HCT116 (cell line): ENCODE data around the gene VRK1. TPM values are rescaled to one million over a fixed set of nuclear protein-coding genes. Genes with fewer than 3 reads are reported as not detected.

Experiments
- ATAC-seq: fragments of 200-7000 bp; cut with Tn5 transposase; 2 replicates; pipeline ENCODE4 v1.9.1; 2020; ENCODE audit warnings: mild to moderate bottlenecking, moderate library complexity
- BruUV-seq: library from RNA; stranded (reverse); fragments of 400-500 nt; replicated peaks from 2 replicates; lab custom pipeline; 2021; lab: Mats Ljungman, UMichigan
- CTCF ChIA-PET: fragments of 300-600 bp; sonication (Branson Sonifier 250); formaldehyde crosslinking; loops from one replicate; lab custom pipeline; 2021; ENCODE audit warnings: antibody characterized with exemption; lab: Charles Lee
- POLR2A ChIA-PET: fragments of 300-600, 350-600 bp; sonication (Branson Sonifier 250); formaldehyde crosslinking; loops from one replicate; lab custom pipeline; 2021; ENCODE audit warnings: antibody characterized with exemption; lab: Charles Lee
- RAD21 ChIA-PET, 2 experiments: fragments of 300-600 bp; sonication (Branson Sonifier 250); formaldehyde crosslinking; loops; one replicate each; lab custom pipeline; 2023; ENCODE audit warnings: low total read pairs in 2 of 2; ENCODE audit not compliant: uncharacterized antibody in 2 of 2, unreplicated experiment in 2 of 2, low non-redundant PET in 1 of 2; lab: Charles Lee
- DNase-seq: peaks from one replicate; pipeline ENCODE4 v3.0.0-alpha.2; 2010; ENCODE audit warnings: low read depth, low spot score
- H2AFZ ChIP-seq: fragments of 200-600 bp; shearing (Covaris generic), sonication (generic); 2 replicates; pipeline ENCODE4 v1.6.1; 2017; ENCODE audit warnings: low read depth, mixed run types, mixed read lengths, antibody characterized with exemption, low read length; ENCODE audit not compliant: poor library complexity, severe bottlenecking
- H3K27ac ChIP-seq: 2 replicates; pipeline ENCODE4 v1.5.1; 2012; ENCODE audit warnings: low read depth, low read length
- H3K27me3 ChIP-seq: fragments of 200-600 bp; sonication (generic); 2 replicates; pipeline ENCODE4 v1.6.1; 2016; ENCODE audit warnings: mixed run types, low read length, mixed read lengths; ENCODE audit not compliant: insufficient read depth
- H3K36me3 ChIP-seq, 2 experiments: fragments of 200-500 bp in 1 of 2; fragments of 200-600 bp in 1 of 2; sonication (Bioruptor generic) in 1 of 2; sonication (generic) in 1 of 2; 2 replicates each; pipeline versions ENCODE4 v1.5.1 to v1.6.1; 2014 to 2016; ENCODE audit warnings: low read length in 2 of 2, inconsistent platforms in 1 of 2, mixed read lengths in 1 of 2, mixed run types in 1 of 2; ENCODE audit not compliant: insufficient read depth in 2 of 2, control insufficient read depth in 1 of 2
- H3K4me1 ChIP-seq, 2 experiments: fragments of 200-600 bp in 1 of 2; sonication (generic) in 1 of 2; 2 replicates each; pipeline versions ENCODE4 v1.5.1 to v1.6.1; 2012 to 2017; ENCODE audit warnings: low read length in 2 of 2, inconsistent platforms in 1 of 2, mild to moderate bottlenecking in 1 of 2, mixed read lengths in 1 of 2, mixed run types in 1 of 2, moderate library complexity in 1 of 2; ENCODE audit not compliant: insufficient read depth in 2 of 2, control insufficient read depth in 1 of 2
- H3K4me2 ChIP-seq: fragments of 200-600 bp; sonication (generic); 2 replicates; pipeline ENCODE4 v1.6.1; 2017; ENCODE audit warnings: mixed run types, low read length, mixed read lengths
- H3K4me3 ChIP-seq, 2 experiments: fragments of 200-600 bp in 1 of 2; sonication (generic) in 1 of 2; replicated peaks in 1 of 2; 2 replicates each; pipeline ENCODE4 v1.5.1; 2011 to 2016; ENCODE audit warnings: low read length in 2 of 2, control low read depth in 1 of 2, low read depth in 1 of 2, mild to moderate bottlenecking in 1 of 2, mixed read lengths in 1 of 2, mixed run types in 1 of 2
- H3K79me2 ChIP-seq: fragments of 200-600 bp; sonication (generic); 2 replicates; pipeline ENCODE4 v1.6.1; 2017; ENCODE audit warnings: mild to moderate bottlenecking, mixed run types, low read length, moderate library complexity, mixed read lengths; ENCODE audit not compliant: insufficient read depth
- H3K9ac ChIP-seq: fragments of 200-600 bp; sonication (generic); 2 replicates; pipeline ENCODE4 v1.6.1; 2016; ENCODE audit warnings: low read length, mixed read lengths
- H3K9me2 ChIP-seq: fragments of 200-600 bp; sonication (generic), shearing (Covaris generic); 2 replicates; pipeline ENCODE4 v1.6.1; 2017; ENCODE audit warnings: mixed run types, mild to moderate bottlenecking, moderate library complexity; ENCODE audit not compliant: insufficient read depth
- H3K9me3 ChIP-seq, 2 experiments: fragments of 200-500 bp in 1 of 2; fragments of 200-600 bp in 1 of 2; sonication (Bioruptor generic) in 1 of 2; sonication (generic) in 1 of 2; 2 replicates each; pipeline ENCODE4 v1.6.1; 2014 to 2017; ENCODE audit warnings: low read length in 2 of 2, mixed read lengths in 2 of 2, inconsistent platforms in 1 of 2, low read depth in 1 of 2, mild to moderate bottlenecking in 1 of 2, mixed run types in 1 of 2, moderate library complexity in 1 of 2; ENCODE audit not compliant: control insufficient read depth in 1 of 2, insufficient read depth in 1 of 2
- H4K20me1 ChIP-seq: fragments of 200-600 bp; sonication (generic), shearing (Covaris generic); 2 replicates; pipeline ENCODE4 v1.6.1; 2017; ENCODE audit warnings: mixed run types, mild to moderate bottlenecking, moderate library complexity; ENCODE audit not compliant: insufficient read depth
- CBX3 ChIP-seq: IDR thresholded peaks from 2 replicates; pipeline ENCODE4 v1.6.1; 2012; ENCODE audit warnings: low read depth
- CEBPB ChIP-seq: IDR thresholded peaks from 2 replicates; pipeline ENCODE4 v1.6.1; 2012; ENCODE audit warnings: low read depth
- EGR1 ChIP-seq: IDR thresholded peaks from 2 replicates; pipeline ENCODE4 v1.6.1; 2012; ENCODE audit warnings: low read depth
- ELF1 ChIP-seq: IDR thresholded peaks from 2 replicates; pipeline ENCODE4 v1.6.1; 2012; ENCODE audit warnings: low read depth, borderline replicate concordance
- EZH2 ChIP-seq: fragments of 200-600 bp; sonication (generic); IDR thresholded peaks from 2 replicates; pipeline ENCODE4 v1.6.1; 2017; ENCODE audit warnings: antibody characterized with exemption, mixed run types
- EZH2phosphoT487 ChIP-seq: fragments of 200-600 bp; IDR thresholded peaks from 2 replicates; pipeline ENCODE4 v1.6.1; 2018; ENCODE audit warnings: antibody characterized with exemption, borderline replicate concordance
- FOSL1 ChIP-seq: IDR thresholded peaks from 2 replicates; pipeline ENCODE4 v1.6.1; 2012; ENCODE audit warnings: low read depth
- POLR2A ChIP-seq: IDR thresholded peaks from 2 replicates; pipeline ENCODE4 v1.7.0; 2011; ENCODE audit warnings: borderline replicate concordance; ENCODE audit not compliant: insufficient read depth, insufficient read length; ENCODE audit errors: extremely low read depth
- POLR2AphosphoS5 ChIP-seq: IDR thresholded peaks from 2 replicates; pipeline ENCODE4 v1.6.1; 2011; ENCODE audit warnings: mild to moderate bottlenecking, low read depth, low read length, moderate library complexity
- RAD21 ChIP-seq: IDR thresholded peaks from 2 replicates; pipeline ENCODE4 v1.6.1; 2012; ENCODE audit warnings: low read depth, mild to moderate bottlenecking
- SIN3A ChIP-seq: IDR thresholded peaks from 2 replicates; pipeline ENCODE4 v1.6.1; 2012; ENCODE audit warnings: low read depth
- SP1 ChIP-seq: IDR thresholded peaks from 2 replicates; pipeline ENCODE4 v1.6.1; 2012; ENCODE audit warnings: low read depth
- SRF ChIP-seq: IDR thresholded peaks from 2 replicates; pipeline ENCODE4 v1.6.1; 2012; ENCODE audit warnings: low read depth
- TCF7L2 ChIP-seq: IDR thresholded peaks from 2 replicates; pipeline ENCODE4 v1.7.0; 2011; ENCODE audit warnings: borderline replicate concordance, inconsistent platforms; ENCODE audit not compliant: insufficient read depth, insufficient read length; ENCODE audit errors: extremely low read depth
- YY1 ChIP-seq: IDR thresholded peaks from 2 replicates; pipeline ENCODE4 v1.6.1; 2011; ENCODE audit warnings: low read length, low read depth, moderate library complexity, mild to moderate bottlenecking; ENCODE audit not compliant: insufficient replicate concordance; ENCODE audit errors: extremely low read depth
- intact Hi-C: fragments of 100-400 bp; cut with micrococcal nuclease; formaldehyde crosslinking; loops from 2 replicates; pipeline ENCODE4 v1.10.0; 2022
- total RNA-seq: library from RNA; stranded (reverse); gene quantifications from one replicate; pipeline ENCODE4 v1.2.1, GENCODE V29; 2021; ENCODE audit not compliant: unreplicated experiment
- TF ChIP-seq, protein P1 (sequence below): IDR thresholded peaks from 2 replicates; pipeline ENCODE4 v1.6.1; 2012
- TF ChIP-seq, protein P2 (sequence below): IDR thresholded peaks from 2 replicates; pipeline ENCODE4 v1.6.1; 2012
- TF ChIP-seq, protein P3 (sequence below), 3 experiments: fragments of 200-600 bp in 1 of 3; sonication (generic) in 1 of 3; IDR thresholded peaks in 2 of 3; conservative IDR thresholded peaks in 1 of 3; 2 replicates each; pipeline ENCODE4 v1.5.1; 2012 to 2017; ENCODE audit warnings: low read depth in 2 of 3, low read length in 2 of 3, antibody characterized with exemption in 1 of 3, borderline replicate concordance in 1 of 3, control low read depth in 1 of 3, mild to moderate bottlenecking in 1 of 3, mixed read lengths in 1 of 3, mixed run types in 1 of 3, moderate library complexity in 1 of 3; ENCODE audit not compliant: insufficient read depth in 1 of 3

Gene VRK1
- total RNA-seq, 1 experiment from 2014 or later: 51.4 TPM

- no peak for DNase-seq
- H4K20me1 ChIP-seq: peaks cover 4% of the 10 kb centered on the region; the same call in 1 of the 2 replicates
- H3K4me1 ChIP-seq: no peaks in the 10 kb centered on the region
- ChIA-PET CTCF (no interaction called here), POLR2A (no interaction called here)
- no peak overlapping the region for H3K27ac ChIP-seq
- H3K9ac ChIP-seq: no peak overlapping the region
- ATAC-seq: no peak
- no peak overlapping the region for H2AFZ ChIP-seq
- H3K36me3 ChIP-seq: 0 out of 4 replicates have a peak, but pooled peaks cover 0 to 7% of the 10 kb centered on the region in 2 experiments
- TF ChIP-seq CEBPB: no peak
- no peak for TF ChIP-seq TCF7L2
- no peak for TF ChIP-seq YY1
- no peak for TF ChIP-seq SIN3A
- TF ChIP-seq, protein P1, sequence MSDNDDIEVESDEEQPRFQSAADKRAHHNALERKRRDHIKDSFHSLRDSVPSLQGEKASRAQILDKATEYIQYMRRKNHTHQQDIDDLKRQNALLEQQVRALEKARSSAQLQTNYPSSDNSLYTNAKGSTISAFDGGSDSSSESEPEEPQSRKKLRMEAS: no peak
- no peak for TF ChIP-seq ELF1
- TF ChIP-seq POLR2AphosphoS5: no peak
- TF ChIP-seq SP1: no peak
- no peak for TF ChIP-seq FOSL1
- TF ChIP-seq EZH2phosphoT487: no peak
- TF ChIP-seq, protein P2, sequence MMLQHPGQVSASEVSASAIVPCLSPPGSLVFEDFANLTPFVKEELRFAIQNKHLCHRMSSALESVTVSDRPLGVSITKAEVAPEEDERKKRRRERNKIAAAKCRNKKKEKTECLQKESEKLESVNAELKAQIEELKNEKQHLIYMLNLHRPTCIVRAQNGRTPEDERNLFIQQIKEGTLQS: no peak
- no peak for TF ChIP-seq CBX3
- TF ChIP-seq, protein P3, sequence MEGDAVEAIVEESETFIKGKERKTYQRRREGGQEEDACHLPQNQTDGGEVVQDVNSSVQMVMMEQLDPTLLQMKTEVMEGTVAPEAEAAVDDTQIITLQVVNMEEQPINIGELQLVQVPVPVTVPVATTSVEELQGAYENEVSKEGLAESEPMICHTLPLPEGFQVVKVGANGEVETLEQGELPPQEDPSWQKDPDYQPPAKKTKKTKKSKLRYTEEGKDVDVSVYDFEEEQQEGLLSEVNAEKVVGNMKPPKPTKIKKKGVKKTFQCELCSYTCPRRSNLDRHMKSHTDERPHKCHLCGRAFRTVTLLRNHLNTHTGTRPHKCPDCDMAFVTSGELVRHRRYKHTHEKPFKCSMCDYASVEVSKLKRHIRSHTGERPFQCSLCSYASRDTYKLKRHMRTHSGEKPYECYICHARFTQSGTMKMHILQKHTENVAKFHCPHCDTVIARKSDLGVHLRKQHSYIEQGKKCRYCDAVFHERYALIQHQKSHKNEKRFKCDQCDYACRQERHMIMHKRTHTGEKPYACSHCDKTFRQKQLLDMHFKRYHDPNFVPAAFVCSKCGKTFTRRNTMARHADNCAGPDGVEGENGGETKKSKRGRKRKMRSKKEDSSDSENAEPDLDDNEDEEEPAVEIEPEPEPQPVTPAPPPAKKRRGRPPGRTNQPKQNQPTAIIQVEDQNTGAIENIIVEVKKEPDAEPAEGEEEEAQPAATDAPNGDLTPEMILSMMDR (IDR thresholded peaks at IDR 0.05 in 2 of 3, conservative IDR thresholded peaks at IDR 0.05 in 1 of 3; ENCODE audit: borderline replicate concordance in 1 of 3, insufficient read depth in 1 of 3, low read depth in 2 of 3, low read length in 2 of 3): no peak
- no peak for TF ChIP-seq EGR1
- TF ChIP-seq RAD21: no peak
- TF ChIP-seq EZH2: no peak
- no peak for TF ChIP-seq SRF
- no peak for TF ChIP-seq POLR2A
- TF ChIP-seq, all 23 proteins: peak for 0
- H3K9me3 ChIP-seq: no peaks in the 10 kb centered on the region
- intact Hi-C loops: no loop called here
- no peak overlapping the region for H3K4me3 ChIP-seq
- BruUV-seq: no TSS peak
- no peaks in the 10 kb centered on the region for H3K9me2 ChIP-seq
- no peak overlapping the region for H3K4me2 ChIP-seq
- RAD21 ChIA-PET: no interaction called here
- no peaks in the 10 kb centered on the region for H3K27me3 ChIP-seq
- H3K79me2 ChIP-seq: peaks cover 100% of the 10 kb centered on the region
Observed at GRCh38 chr14:96829791-96830190, 32.6 kb downstream of the VRK1 start.
